HepG2 (cell line): Measurements from ENCODE around the gene CACNA1H. TPM values are rescaled to one million over a fixed set of nuclear protein-coding genes. Genes with fewer than 3 reads are reported as not detected.

Experiments used
- ATAC-seq: fragments of 200-7000 bp; cut with Tn5 transposase; 3 replicates; pipeline ENCODE4 v1.9.1; 2020; ENCODE audit warnings: mild to moderate bottlenecking, moderate library complexity
- BruUV-seq: library from RNA; stranded (reverse); fragments of 400-500 nt; replicated peaks from 2 replicates; lab custom pipeline; 2021; lab: Mats Ljungman, UMichigan
- CTCF ChIA-PET: fragments of 300-600 bp; formaldehyde crosslinking; extraction: SDS; loops from one replicate; lab custom pipeline; 2021; ENCODE audit warnings: low total read pairs, inconsistent platforms, low intra/inter-chr PET ratio; lab: Yijun Ruan, JAX
- POLR2A ChIA-PET: fragments of 350-600 bp; sonication (Branson Sonifier 250); formaldehyde crosslinking; loops from one replicate; lab custom pipeline; 2020; ENCODE audit warnings: antibody characterized with exemption, inconsistent platforms; lab: Yijun Ruan, JAX
- DNase-seq: peaks from one replicate; pipeline ENCODE4 v3.0.0-alpha.2; 2015; ENCODE audit warnings: low spot score
- FAIRE-seq: peaks from 3 replicates; lab custom pipeline; 2011; peaks lifted over from hg19 to GRCh38; lab: Jason Lieb, UNC
- H2AFZ ChIP-seq: one replicate; pipeline ENCODE4 v1.6.1; 2011; ENCODE audit warnings: low read length, inconsistent platforms
- H3K27ac ChIP-seq: fragments of 300-600 bp; 3 replicates; pipeline ENCODE4 v1.8.0; 2011; ENCODE audit warnings: mixed run types, mild to moderate bottlenecking, mixed read lengths, low read length, inconsistent platforms; ENCODE audit not compliant: insufficient read depth; ENCODE audit errors: extremely low read length
- H3K27me3 ChIP-seq, 2 experiments: fragments of 200-600 bp in 1 of 2; 2 replicates in 1 of 2; 3 replicates in 1 of 2; pipeline versions ENCODE4 v1.6.0 to v1.8.0; 2011; ENCODE audit warnings: low read length in 2 of 2, mild to moderate bottlenecking in 2 of 2, moderate library complexity in 2 of 2, inconsistent platforms in 1 of 2; ENCODE audit not compliant: insufficient read depth in 2 of 2, control insufficient read depth in 1 of 2
- H3K36me3 ChIP-seq, 2 experiments: fragments of 200-600 bp in 1 of 2; replicated peaks in 1 of 2; 2 replicates in 1 of 2; 3 replicates in 1 of 2; pipeline versions ENCODE4 v1.5.1 to v1.8.0; 2011; ENCODE audit warnings: low read length in 2 of 2, inconsistent platforms in 1 of 2; ENCODE audit not compliant: insufficient read depth in 2 of 2, control insufficient read depth in 1 of 2
- H3K4me1 ChIP-seq: 2 replicates; pipeline ENCODE4 v1.5.1; 2012; ENCODE audit warnings: low read length, inconsistent platforms; ENCODE audit not compliant: insufficient read depth
- H3K4me2 ChIP-seq: 2 replicates; pipeline ENCODE4 v1.6.0; 2011; ENCODE audit warnings: low read depth, low read length, inconsistent platforms
- H3K4me3 ChIP-seq, 3 experiments: fragments of 200-600 bp in 1 of 3; sonication (generic), shearing (Covaris generic) in 1 of 3; replicated peaks in 1 of 3; 2 replicates each; pipeline ENCODE4 v1.5.1; 2011 to 2016; ENCODE audit warnings: low read length in 3 of 3, inconsistent platforms in 2 of 3, low read depth in 2 of 3, mild to moderate bottlenecking in 2 of 3, control low read depth in 1 of 3, mixed read lengths in 1 of 3; ENCODE audit not compliant: insufficient read depth in 1 of 3
- H3K79me2 ChIP-seq: one replicate; pipeline ENCODE4 v1.6.1; 2011; ENCODE audit warnings: low read length, inconsistent platforms; ENCODE audit not compliant: insufficient read depth
- H3K9ac ChIP-seq: 2 replicates; pipeline ENCODE4 v1.6.0; 2011; ENCODE audit warnings: mild to moderate bottlenecking, low read depth, low read length, inconsistent platforms; ENCODE audit not compliant: insufficient read depth
- H3K9me3 ChIP-seq: 2 replicates; pipeline ENCODE4 v1.5.1; 2012; ENCODE audit warnings: mild to moderate bottlenecking, low read length
- H4K20me1 ChIP-seq: 2 replicates; pipeline ENCODE4 v1.6.0; 2011; ENCODE audit warnings: inconsistent platforms, mild to moderate bottlenecking, low read length, moderate library complexity; ENCODE audit not compliant: insufficient read depth
- GABPB1 ChIP-seq: IDR thresholded peaks from 2 replicates; pipeline ENCODE4 v1.6.1; 2016; ENCODE audit warnings: mild to moderate bottlenecking, missing genetic modification reagents, moderate library complexity, missing compliant biosample characterization
- SP1 ChIP-seq, 2 experiments: fragments of 450-650 bp in 1 of 2; sonication (generic) in 1 of 2; formaldehyde crosslinking in 1 of 2; IDR thresholded peaks; 2 replicates each; pipeline versions ENCODE4 v1.4.0 to v1.6.1; 2016 to 2020; ENCODE audit warnings: missing genetic modification reagents in 1 of 2
- ZNF605 ChIP-seq: sonication (generic); formaldehyde crosslinking; IDR thresholded peaks from 2 replicates; pipeline ENCODE4 v1.8.0; 2022; ENCODE audit warnings: mild to moderate bottlenecking, missing genetic modification reagents
- ZXDC ChIP-seq: sonication (generic); formaldehyde crosslinking; IDR thresholded peaks from 2 replicates; pipeline ENCODE4 v1.5.0; 2020; ENCODE audit warnings: mild to moderate bottlenecking, missing genetic modification reagents
- WGBS: methylation state at CpG from one replicate; pipeline ENCODE4 v1.1.6; 2017; ENCODE audit warnings: low lambda C conversion rate; 5-methylcytosine and 5-hydroxymethylcytosine counted together
- in situ Hi-C: cut with HindIII; loops from 2 replicates; pipeline ENCODE4 v1.10.0; 2017; ENCODE audit warnings: low pct_unique_long_range_greater_than_20kb; ENCODE audit not compliant: extremely low pct_ligation_motif_present
- intact Hi-C: fragments of 100-400 bp; cut with micrococcal nuclease; formaldehyde crosslinking; loops from one replicate; pipeline ENCODE4 v1.10.0; 2022; ENCODE audit not compliant: unreplicated experiment
- polyA plus RNA-seq, 8 experiments: library from polyadenylated mRNA; depleted of rRNA in 3 of 8; stranded (reverse) in 7 of 8; unstranded in 1 of 8; fragments of >200 nt; fragmentation: Illumina TruSeq in 4 of 8; extraction: Trizol in 4 of 8; gene quantifications; 2 replicates each; pipeline versions ENCODE4 v1.2.1 to v1.2.3, GENCODE V29; 2011 to 2016; ENCODE audit warnings: low read depth in 4 of 8, missing spikeins in 1 of 8, mixed read lengths in 1 of 8; ENCODE audit not compliant: insufficient read depth in 1 of 8
- total RNA-seq, 5 experiments: library from RNA; depleted of rRNA; stranded (reverse); fragments of >200 nt; fragmentation: Illumina TruSeq; extraction: Trizol; gene quantifications; 2 replicates each; pipeline ENCODE4 v1.2.3, GENCODE V29; 2016; ENCODE audit warnings: low read depth in 1 of 5

CACNA1H gene
- total and polyA plus RNA-seq, 2 of the 13 experiments (the other 11 are each of a cell fraction or from before 2014, with no cell fraction given): 0.40 to 1.8 TPM

GRCh38 chr16:1142911-1143310, 10.0 kb upstream of the CACNA1H start (continued):
- no peak for TF ChIP-seq ZNF605
- TF ChIP-seq ZXDC (CRISPR knock-in tag): no peak

GRCh38 chr16:1143761-1144450, 9.0 kb upstream of the CACNA1H start:
- CTCF ChIA-PET: no interaction called here
- no peaks in the 10 kb centered on the region for H3K4me1 ChIP-seq
- H3K27me3 ChIP-seq: peaks cover 23 to 81% of the 10 kb centered on the region in 2 experiments
- 39% methylated on average over 7 of the region's 23 CpGs for WGBS
- in situ Hi-C loops: no loop called here
- ATAC-seq (no peak), DNase-seq (no peak), FAIRE-seq (no peak)
- intact Hi-C loops: no loop called here
- no peak overlapping the region for H3K4me3 ChIP-seq
- no TSS peak for BruUV-seq
- POLR2A ChIA-PET: no interaction called here
- TF ChIP-seq GABPB1: 0 out of 2 replicates have a peak, but pooled peaks have one; percentile 10
- TF ChIP-seq SP1 (IDR thresholded peaks at IDR 0.05): no peak
- no peak for TF ChIP-seq SP1 (CRISPR knock-in tag; IDR thresholded peaks at IDR 0.05)
- no peaks in the 10 kb centered on the region for H3K79me2 ChIP-seq
- peaks cover 7% of the 10 kb centered on the region; the same call in 1 of the 2 replicates for H4K20me1 ChIP-seq
- no peak overlapping the region for H3K4me2 ChIP-seq
- no peaks in the 10 kb centered on the region for H3K36me3 ChIP-seq
- no peaks in the 10 kb centered on the region for H3K9me3 ChIP-seq
- no peak overlapping the region for H3K27ac ChIP-seq
- no peak overlapping the region for H2AFZ ChIP-seq
- H3K9ac ChIP-seq: no peak overlapping the region
